Rectal smooth muscle tissue (tissue), 1 donor: ENCODE measurements around the gene TMEM62.

Source experiments
- H3K27ac ChIP-seq: one replicate; pipeline ENCODE4 v1.7.0; 2013; ENCODE audit warnings: low read depth, low read length, inconsistent platforms
- H3K27me3 ChIP-seq: one replicate; pipeline ENCODE4 v1.7.0; 2013; ENCODE audit warnings: low read length; ENCODE audit not compliant: control insufficient read depth, insufficient read depth
- H3K36me3 ChIP-seq: one replicate; pipeline ENCODE4 v1.7.0; 2013; ENCODE audit warnings: low read length; ENCODE audit not compliant: control insufficient read depth, insufficient read depth
- H3K4me1 ChIP-seq: one replicate; pipeline ENCODE4 v1.7.0; 2013; ENCODE audit warnings: low read length; ENCODE audit not compliant: control insufficient read depth, insufficient read depth
- H3K4me3 ChIP-seq: one replicate; pipeline ENCODE4 v1.7.0; 2013; ENCODE audit warnings: low read length
- H3K9ac ChIP-seq: one replicate; pipeline ENCODE4 v1.7.0; 2013; ENCODE audit warnings: low read length

Gene TMEM62

DNA sequence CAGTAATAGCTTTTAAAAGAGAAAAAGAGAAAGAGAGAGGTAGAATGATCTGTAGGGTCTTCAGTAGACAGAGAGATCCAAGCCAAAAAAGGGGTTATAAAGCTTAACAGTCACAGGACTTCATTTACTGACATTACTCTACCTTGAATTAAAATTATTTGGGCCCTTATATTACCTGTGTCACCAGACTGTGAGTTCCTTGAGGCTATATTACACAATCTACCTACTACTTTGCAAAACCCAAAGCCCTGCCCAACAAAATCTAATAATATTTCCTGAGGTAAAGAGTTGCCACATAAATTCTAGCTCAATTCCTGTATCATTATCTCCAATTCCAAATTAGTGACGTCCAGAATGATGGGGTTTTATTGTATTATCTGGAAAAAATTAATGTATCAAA lies 29.5 kb upstream of the TMEM62 start:
- Histone ChIP-seq H3K4me3 (no peak overlapping the region), H3K27me3 (no peaks in the 10 kb centered on the region), H3K27ac (no peak overlapping the region)

GRCh38 chr15:43104426-43104825 lies 29.0 kb upstream of the TMEM62 start:
- Histone ChIP-seq H3K9ac (no peak overlapping the region), H3K27ac (no peak overlapping the region), H3K4me3 (no peak overlapping the region), H3K36me3 (peaks cover 2% of the 10 kb centered on the region), H3K27me3 (no peaks in the 10 kb centered on the region), H3K4me1 (peaks cover 14% of the 10 kb centered on the region)

More for the DNA sequence above, 29.5 kb upstream of the TMEM62 start:
- no peak overlapping the region for H3K9ac ChIP-seq
- peaks cover 2% of the 10 kb centered on the region for H3K36me3 ChIP-seq
- H3K4me1 ChIP-seq: peaks cover 14% of the 10 kb centered on the region

- H3K4me1 ChIP-seq: peaks cover 14% of the 10 kb centered on the region
- H3K27ac ChIP-seq: peak overlapping the region; percentile 84
- no peaks in the 10 kb centered on the region for H3K27me3 ChIP-seq
- peak overlapping the region; percentile 91 for H3K4me3 ChIP-seq
- peak overlapping the region; percentile 79 for H3K9ac ChIP-seq
- H3K36me3 ChIP-seq: no peaks in the 10 kb centered on the region
Measured at GRCh38 chr15:43105077-43105736, 28.2 kb upstream of the TMEM62 start.

GRCh38 chr15:43105778-43106485 lies 27.5 kb upstream of the TMEM62 start, which contains the start of gene UBR1:
TSS of gene UBR1 (minus strand) at chr15:43106038. CDS start at chr15:43106022, 16 bp downstream.
- Histone ChIP-seq H3K27ac (peak within 1 kb of the TSS; percentile 84), H3K4me3 (peak within 1 kb of the TSS; percentile 91), H3K9ac (peak within 1 kb of the TSS; percentile 79), H3K36me3 (no peaks in the 10 kb centered on the region), H3K4me1 (peaks cover 14% of the 10 kb centered on the region), H3K27me3 (no peaks in the 10 kb centered on the region)

GRCh38 chr15:43106486-43106829 lies 26.9 kb upstream of the TMEM62 start:
- Histone ChIP-seq H3K4me3 (peak overlapping the region; percentile 91), H3K4me1 (peaks cover 14% of the 10 kb centered on the region), H3K27ac (peak overlapping the region; percentile 84), H3K27me3 (no peaks in the 10 kb centered on the region), H3K9ac (peak overlapping the region; percentile 50), H3K36me3 (no peaks in the 10 kb centered on the region)

DNA sequence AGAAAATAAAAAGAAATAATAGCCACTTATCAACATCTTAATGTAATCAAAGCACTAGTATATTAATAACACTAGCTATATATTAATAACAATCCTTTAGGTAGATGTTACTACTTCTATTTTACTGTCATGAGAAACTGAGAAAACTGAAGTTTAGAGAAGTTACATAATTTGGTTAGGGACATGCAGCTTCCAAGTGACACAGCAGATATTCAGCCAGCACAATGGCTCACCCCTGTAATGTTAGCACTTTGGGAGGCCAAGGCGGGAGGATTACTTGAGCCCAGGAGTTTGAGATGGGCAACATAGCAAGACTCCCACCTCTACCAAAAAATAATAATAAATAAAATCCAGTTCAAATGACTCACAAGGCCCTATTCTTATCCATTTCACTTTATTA lies 25.6 kb upstream of the TMEM62 start:
- Histone ChIP-seq H3K4me1 (peaks cover 14% of the 10 kb centered on the region), H3K4me3 (no peak overlapping the region), H3K36me3 (no peaks in the 10 kb centered on the region), H3K27me3 (no peaks in the 10 kb centered on the region), H3K9ac (no peak overlapping the region), H3K27ac (no peak overlapping the region)

DNA sequence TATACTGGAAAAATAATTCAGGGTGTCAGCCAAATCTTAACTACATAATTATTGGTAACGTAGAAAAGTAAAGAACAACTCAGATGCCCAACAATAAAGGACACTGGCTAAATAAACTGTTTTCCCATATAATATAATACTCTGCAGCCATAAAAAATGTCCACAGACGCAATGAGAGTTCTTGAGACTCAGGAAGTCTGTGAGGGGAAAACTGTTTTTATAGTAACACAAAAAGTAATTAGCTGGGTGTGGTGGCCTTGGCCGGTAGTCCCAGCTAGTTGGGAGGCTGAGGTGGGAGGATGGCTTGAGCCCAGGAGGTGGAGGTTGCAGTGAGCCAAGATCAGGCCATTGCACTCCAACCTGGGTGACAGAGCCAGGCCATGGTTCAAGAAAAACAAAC lies 22.0 kb upstream of the TMEM62 start:
- no peak overlapping the region for H3K27ac ChIP-seq
- H3K4me1 ChIP-seq: peaks cover 5% of the 10 kb centered on the region
- H3K27me3 ChIP-seq: no peaks in the 10 kb centered on the region
- no peak overlapping the region for H3K4me3 ChIP-seq
- no peaks in the 10 kb centered on the region for H3K36me3 ChIP-seq
- H3K9ac ChIP-seq: no peak overlapping the region

GRCh38 chr15:43118286-43118685 lies 15.1 kb upstream of the TMEM62 start:
- H3K4me3 ChIP-seq: no peak overlapping the region
- no peak overlapping the region for H3K9ac ChIP-seq
- no peaks in the 10 kb centered on the region for H3K27me3 ChIP-seq
- H3K4me1 ChIP-seq: peaks cover 3% of the 10 kb centered on the region
- H3K27ac ChIP-seq: no peak overlapping the region
- no peaks in the 10 kb centered on the region for H3K36me3 ChIP-seq

DNA sequence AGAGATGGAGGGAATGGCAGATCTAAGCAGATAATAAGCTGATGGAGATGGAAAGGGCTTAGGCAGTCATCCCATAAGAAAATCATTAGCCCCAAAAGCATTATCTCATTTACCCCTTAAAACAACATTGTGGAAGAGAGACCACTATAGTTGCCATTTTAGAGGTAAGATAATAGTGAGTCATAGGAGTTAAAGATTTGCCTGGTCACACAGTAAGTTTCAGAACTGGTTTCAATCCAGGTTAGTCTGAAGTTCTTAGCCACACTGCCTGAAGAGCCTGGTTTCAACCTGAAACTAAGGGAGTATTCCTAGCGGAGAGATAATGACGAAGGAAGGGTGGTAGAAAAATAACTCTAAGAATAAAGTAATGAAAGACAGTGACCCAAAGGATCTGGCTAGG lies 14.6 kb upstream of the TMEM62 start:
- Histone ChIP-seq H3K36me3 (no peaks in the 10 kb centered on the region), H3K4me3 (no peak overlapping the region), H3K4me1 (peaks cover 6% of the 10 kb centered on the region), H3K27ac (no peak overlapping the region), H3K9ac (no peak overlapping the region), H3K27me3 (no peaks in the 10 kb centered on the region)

DNA sequence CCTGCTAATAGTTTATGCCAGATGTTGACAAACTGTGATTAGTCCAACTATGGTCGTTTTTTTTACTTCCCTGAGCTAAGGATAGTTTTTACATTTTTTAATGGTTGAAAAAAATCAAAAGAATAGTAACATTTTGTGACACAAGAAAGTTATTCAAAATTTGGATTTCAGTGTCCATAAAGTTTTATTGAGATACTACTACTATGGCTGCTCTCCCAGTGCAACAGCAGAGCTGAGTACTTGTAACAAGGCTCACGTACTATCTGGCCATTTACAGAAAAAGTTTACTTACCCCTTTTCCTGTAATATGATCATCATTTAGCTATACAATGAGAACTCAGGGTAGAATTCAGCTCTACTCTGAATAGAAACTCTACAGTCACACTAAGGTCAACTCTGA lies 11.5 kb upstream of the TMEM62 start:
- Histone ChIP-seq H3K27me3 (no peaks in the 10 kb centered on the region), H3K4me1 (peaks cover 6% of the 10 kb centered on the region), H3K27ac (peak overlapping the region; percentile 97), H3K4me3 (peak overlapping the region; percentile 92), H3K9ac (no peak overlapping the region), H3K36me3 (no peaks in the 10 kb centered on the region)

DNA sequence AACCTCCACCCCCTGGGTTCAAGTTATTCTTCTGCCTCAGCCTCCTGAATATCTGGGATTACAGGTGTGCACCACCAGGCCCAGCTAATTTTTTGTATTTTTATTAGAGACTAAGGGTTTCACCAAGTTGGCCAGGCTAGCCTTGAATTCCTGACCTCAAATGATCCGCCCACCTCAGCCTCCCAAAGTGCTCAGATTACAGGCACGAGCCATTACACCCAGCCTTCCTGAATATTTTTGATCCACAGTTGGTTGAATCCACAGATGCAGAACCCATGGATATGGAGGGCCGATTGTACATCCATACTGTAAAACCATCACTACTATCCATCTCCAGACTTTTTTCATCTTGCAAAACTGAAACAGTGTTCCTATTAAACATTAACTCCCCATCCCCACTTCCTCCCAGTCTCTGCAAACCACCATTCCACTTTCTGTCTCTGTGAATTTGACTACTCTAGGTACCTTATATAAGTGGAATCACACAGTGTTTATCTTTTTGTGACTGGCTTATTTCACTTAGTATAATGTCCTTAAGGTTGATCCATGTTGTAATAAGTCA lies 8.2 kb upstream of the TMEM62 start:
- H3K9ac ChIP-seq: no peak overlapping the region
- no peak overlapping the region for H3K27ac ChIP-seq
- peaks cover 6% of the 10 kb centered on the region for H3K4me1 ChIP-seq
- no peaks in the 10 kb centered on the region for H3K27me3 ChIP-seq
- H3K4me3 ChIP-seq: no peak overlapping the region
- H3K36me3 ChIP-seq: no peaks in the 10 kb centered on the region

DNA sequence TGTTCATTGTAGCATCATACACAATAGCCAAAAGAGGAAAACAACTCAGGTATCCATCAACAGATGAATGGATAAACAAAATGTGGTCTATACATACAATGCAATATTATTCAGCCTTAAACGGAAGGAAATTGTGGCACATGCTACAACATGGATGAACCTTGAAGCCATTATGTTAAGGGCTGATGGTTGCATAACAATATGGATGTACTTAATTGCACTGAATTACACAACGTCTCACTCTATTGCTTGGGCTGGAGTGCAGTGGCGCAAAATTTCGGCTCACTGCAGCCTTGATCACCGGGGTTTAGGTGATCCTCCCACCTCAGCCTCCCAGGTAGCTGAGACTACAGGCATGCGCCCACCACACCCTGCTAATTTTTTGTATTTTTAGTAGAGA lies 7.0 kb upstream of the TMEM62 start:
- Histone ChIP-seq H3K27ac (no peak overlapping the region), H3K4me3 (no peak overlapping the region), H3K27me3 (no peaks in the 10 kb centered on the region), H3K36me3 (no peaks in the 10 kb centered on the region), H3K9ac (no peak overlapping the region), H3K4me1 (peaks cover 6% of the 10 kb centered on the region)
